HG03097 (cell line): ENCODE results near the gene METTL1.
"Not testable (repeated sequence)": the region's sequence is repeated elsewhere in the genome, so short reads cannot be mapped to it uniquely, and the experiment has no call there.

ENCODE experiments used
- ATAC-seq: cut with Tn5 transposase; IDR thresholded peaks from one replicate; pipeline ENCODE4 v1.9.1; 2021; ENCODE audit not compliant: unreplicated experiment, low FRiP score

The METTL1 gene

GRCh38 chr12:57771873-57772428 lies at the start of gene METTL1:
Gene METTL1 (minus strand): TSS chr12:57772105. CDS start chr12:57772083, 22 bp downstream.
- peak; percentile 74 for ATAC-seq

- ATAC-seq = not testable (repeated sequence)
These were observed 49.1 kb upstream of the METTL1 start for GRCh38 chr12:57821015-57821414.

GRCh38 chr12:57820119-57820518 lies 48.2 kb upstream of the METTL1 start:
- not testable (repeated sequence) for ATAC-seq

GRCh38 chr12:57817990-57818331 lies 46.1 kb upstream of the METTL1 start:
- ATAC-seq = not testable (repeated sequence)

GRCh38 chr12:57817261-57817989 lies 45.5 kb upstream of the METTL1 start:
- ATAC-seq = no peak

- no peak for ATAC-seq
These were observed 44.9 kb upstream of the METTL1 start for GRCh38 chr12:57816855-57817151.

- no peak for ATAC-seq
These were observed 44.3 kb upstream of the METTL1 start for GRCh38 chr12:57816001-57816854.

- ATAC-seq = no peak
These were observed 43.5 kb upstream of the METTL1 start for GRCh38 chr12:57815177-57816000.

- no peak for ATAC-seq
These were observed 42.3 kb upstream of the METTL1 start for GRCh38 chr12:57813971-57814772.

GRCh38 chr12:57813111-57813970 lies 41.4 kb upstream of the METTL1 start:
- ATAC-seq = no peak

- no peak for ATAC-seq
These were observed 39.3 kb upstream of the METTL1 start for GRCh38 chr12:57811028-57811755.

- ATAC-seq = no peak
These were observed 38.5 kb upstream of the METTL1 start for GRCh38 chr12:57810450-57810849.

- ATAC-seq = no peak
These were observed 37.5 kb upstream of the METTL1 start for GRCh38 chr12:57809425-57809824.

GRCh38 chr12:57808351-57808750 lies 36.4 kb upstream of the METTL1 start:
- no peak for ATAC-seq

GRCh38 chr12:57807285-57807684 lies 35.4 kb upstream of the METTL1 start:
- ATAC-seq = no peak

GRCh38 chr12:57806677-57807076 lies 34.8 kb upstream of the METTL1 start:
- no peak for ATAC-seq

GRCh38 chr12:57803319-57803893 lies 31.5 kb upstream of the METTL1 start:
- ATAC-seq = no peak

- ATAC-seq = no peak
These were observed 30.7 kb upstream of the METTL1 start for GRCh38 chr12:57802607-57803006.
